HG02610 (cell line): ENCODE results near the gene GPR87.

Experiments used
- ATAC-seq: cut with Tn5 transposase; IDR thresholded peaks from one replicate; pipeline ENCODE4 v1.9.1; 2021; ENCODE audit warnings: mild to moderate bottlenecking, moderate library complexity; ENCODE audit not compliant: unreplicated experiment

The GPR87 gene, protein sequence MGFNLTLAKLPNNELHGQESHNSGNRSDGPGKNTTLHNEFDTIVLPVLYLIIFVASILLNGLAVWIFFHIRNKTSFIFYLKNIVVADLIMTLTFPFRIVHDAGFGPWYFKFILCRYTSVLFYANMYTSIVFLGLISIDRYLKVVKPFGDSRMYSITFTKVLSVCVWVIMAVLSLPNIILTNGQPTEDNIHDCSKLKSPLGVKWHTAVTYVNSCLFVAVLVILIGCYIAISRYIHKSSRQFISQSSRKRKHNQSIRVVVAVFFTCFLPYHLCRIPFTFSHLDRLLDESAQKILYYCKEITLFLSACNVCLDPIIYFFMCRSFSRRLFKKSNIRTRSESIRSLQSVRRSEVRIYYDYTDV

DNA sequence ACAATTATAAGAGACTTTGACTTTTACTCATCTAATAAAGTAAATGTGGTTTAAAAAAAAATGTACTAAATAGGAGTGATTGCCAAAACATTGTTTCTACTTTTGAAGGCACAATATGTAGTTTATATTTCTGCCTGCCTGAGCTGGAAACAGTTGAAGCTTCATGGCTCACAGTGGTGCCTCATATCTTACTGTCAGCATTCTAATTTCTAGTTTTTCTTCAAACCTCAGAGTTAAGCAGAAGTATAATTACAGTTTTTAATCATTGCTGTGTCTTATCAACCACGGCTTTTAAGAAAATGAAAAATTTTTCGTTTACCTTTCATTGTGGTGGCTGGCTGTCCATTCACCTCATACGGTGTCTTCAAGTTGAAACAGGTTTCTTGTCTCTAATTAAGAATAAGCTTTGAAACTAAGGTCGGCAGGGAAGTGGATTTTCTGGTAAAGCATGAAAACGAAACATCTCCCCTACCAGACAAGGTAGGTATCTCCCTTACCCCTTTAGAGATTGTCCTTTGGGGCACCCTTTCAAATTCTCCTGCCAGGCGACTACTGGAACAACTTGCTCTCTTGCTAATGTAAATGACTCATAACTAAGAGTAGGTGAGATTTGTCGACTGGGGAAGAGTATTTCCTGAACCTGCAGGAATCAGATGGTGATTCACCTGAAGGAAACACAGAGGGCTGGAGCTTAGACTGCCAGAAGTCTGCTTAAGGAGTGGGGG is at the start of gene GPR87:
TSS of gene GPR87 (minus strand) at position 554 of the 725 bp plus-strand sequence. CDS start 16,720 bp downstream, outside the sequence.
- ATAC-seq = peak; percentile 42

DNA sequence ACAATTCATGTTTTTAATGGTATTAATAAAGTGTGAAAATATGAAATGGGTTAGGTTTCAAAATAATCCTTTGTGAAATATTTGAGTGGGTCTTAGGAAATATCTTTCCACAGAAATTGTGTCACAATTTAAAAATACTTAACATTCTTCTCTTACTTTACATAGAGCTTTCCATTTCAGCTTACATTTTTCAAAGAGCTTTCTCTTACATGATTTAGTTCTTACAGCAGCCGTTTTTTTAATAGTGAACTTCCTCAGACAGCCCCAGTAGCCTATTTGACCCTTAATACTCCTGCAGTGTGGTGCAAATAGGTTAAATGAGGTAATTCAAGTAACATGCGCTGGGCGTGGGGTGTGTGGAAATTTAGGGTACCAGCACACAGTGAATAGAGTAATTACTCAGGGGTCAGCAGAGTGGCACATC is 46.1 kb upstream of the GPR87 start:
- no peak for ATAC-seq

DNA sequence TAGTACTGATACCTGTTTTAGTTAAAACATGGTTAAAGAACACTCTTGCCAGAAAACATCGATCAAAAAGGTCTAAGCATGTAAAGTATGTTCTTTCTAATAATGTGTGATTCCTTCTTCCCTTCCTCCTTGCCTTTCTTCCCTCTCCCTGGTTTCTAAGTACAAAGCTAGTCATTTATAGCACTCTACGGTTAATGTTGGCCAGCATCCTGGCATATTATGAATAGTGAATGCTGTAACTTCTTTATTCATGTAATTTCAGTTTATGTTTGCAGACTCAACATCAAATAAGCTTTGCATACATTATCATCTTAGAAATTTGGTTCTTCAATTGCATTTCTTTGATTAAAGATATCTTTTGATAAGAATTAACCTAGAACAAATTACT is 40.8 kb upstream of the GPR87 start:
- ATAC-seq = no peak

DNA sequence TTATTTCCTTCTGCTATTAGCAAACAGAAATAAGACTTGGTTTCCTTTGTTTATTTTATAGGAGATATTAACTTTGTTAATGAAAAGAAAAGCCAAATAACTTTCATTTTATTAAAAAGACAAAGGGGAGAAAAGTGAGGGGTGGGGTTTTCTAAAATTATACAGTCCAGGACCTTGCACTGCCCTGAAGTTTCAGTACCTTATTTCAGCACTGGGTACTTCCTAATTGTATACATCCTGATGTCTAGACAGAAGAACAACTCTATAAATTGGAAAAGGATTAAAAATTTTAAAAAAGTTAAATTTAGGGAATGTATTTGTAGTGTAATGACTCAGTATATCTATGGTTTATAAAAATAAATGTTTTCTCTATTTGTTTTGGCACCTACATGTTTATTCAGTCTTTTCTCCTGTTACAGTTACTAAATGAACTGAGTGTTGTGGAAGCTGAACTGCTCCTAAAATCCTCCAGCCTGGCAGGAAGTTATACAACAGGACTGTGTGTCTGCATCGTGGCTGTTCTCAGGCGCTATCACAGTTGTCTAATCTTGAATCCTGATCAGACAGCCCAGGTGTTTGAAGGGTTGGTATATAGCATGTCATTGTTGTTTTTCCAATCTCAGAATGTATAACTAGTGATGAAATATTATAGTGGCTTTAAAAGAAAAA is 40.3 kb upstream of the GPR87 start:
- no peak for ATAC-seq

DNA sequence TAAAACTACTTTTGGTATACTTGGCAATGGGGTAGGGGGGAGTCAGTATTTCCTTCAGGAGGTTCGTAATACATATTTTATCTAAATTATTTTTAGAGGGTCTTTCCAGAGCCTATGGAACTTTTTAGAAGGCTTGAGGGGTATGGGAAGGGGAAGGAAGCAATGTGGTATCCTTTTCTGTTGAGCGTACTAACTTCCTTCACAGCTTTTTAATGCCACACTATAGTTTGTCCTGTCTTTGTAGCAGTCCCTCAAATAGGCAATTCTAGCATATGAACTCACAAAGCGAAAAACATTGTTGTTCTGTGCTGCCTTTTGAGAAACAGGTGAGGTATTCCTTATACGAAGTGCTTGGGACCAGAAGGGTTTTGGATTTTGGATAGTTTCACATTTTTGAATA is 35.0 kb upstream of the GPR87 start:
- peak; percentile 7 for ATAC-seq

DNA sequence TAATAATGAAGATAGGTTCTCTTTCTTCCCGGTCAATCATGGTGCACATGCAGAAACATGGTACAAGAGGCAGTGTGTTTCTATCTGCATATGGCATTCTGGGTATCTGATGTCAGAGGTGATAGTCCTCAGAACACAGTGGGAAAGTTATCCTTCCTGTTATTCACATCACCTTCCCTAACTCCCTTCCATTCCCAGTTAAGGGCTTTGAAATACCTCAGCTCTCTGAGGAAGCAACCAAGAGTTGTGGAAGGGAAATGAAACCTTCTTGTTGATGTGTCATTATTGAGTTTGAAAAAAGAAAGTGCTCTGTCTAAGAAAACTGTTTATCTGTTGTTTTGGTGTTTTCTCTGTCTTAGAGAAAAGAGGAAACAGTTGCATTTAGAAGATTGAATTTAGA is 34.6 kb upstream of the GPR87 start:
- ATAC-seq = peak; percentile 72

DNA sequence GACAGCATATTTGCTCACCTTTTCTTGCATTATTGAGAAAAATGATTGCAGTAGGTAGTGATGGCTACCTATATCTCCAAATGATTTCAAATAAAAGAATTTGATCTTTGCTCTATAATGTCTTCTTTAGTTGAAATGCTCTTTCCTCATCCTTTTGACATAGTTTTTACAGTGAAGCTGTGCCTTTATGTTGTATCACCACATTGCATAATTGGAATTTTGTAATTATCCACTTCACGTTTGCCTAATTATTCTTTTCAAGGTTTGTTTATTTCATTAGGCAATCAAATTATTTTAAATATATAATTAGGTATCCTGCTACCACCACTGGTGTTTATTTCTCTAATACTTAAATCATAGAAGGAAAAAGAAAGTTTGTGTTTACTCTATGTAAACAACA is 34.0 kb upstream of the GPR87 start:
- no peak for ATAC-seq

DNA sequence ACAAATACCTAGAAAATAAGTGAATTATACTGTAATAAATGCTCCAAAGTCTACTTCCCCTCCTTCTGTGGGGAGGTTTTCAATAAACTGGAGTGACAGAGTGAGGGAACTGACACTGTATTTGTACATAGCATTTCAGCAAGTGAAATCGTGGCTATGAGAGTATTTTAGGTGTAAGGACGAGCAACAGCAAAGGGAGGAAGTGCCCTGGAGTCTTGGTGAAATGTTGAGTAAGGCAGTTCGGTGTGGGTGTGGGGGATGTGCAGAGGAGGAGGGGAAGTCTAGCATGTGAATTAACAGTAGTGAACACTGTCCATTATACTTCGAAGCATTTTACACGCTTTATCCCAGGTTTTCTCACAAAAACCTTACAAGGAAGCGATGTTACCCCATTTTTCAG is 30.8 kb upstream of the GPR87 start:
- ATAC-seq = no peak

DNA sequence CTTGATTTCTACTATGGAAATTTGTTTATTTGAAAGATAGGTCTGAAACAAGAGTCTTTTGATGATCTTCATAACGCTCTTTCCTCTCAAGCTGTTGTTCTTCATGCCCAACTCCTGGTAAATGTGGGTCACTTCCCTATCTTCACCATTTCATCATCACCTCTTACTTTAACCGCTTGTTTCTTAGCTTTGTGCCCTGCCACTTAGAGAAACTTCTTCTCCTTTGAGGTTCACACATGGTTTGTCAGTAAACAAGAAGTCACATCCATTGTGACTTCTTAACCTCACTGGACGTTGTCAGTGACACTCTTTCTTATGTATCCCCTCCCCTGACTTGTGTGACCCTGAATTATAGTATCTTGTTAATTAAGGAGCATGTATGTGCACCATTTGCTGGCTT is 29.7 kb upstream of the GPR87 start:
- no peak for ATAC-seq

DNA sequence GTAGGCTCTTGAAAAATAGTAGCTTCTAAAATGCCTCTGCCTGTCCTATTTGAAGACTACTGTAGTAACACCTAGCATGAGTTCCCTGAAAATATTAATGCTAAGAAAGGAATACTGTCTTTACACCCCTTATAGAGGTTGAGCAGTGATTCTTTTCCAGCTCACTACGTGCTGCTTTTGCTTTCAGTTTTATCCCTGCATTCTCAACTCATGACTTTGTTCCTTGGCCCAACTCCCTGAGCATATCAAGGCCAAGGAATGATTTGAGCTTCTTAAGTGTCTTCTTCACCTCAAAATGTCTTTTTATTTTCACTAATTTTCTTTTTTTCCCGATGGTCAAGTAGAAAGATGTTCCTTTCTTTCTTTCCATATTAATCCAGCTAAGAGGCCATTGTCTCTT is 29.2 kb upstream of the GPR87 start:
- ATAC-seq = no peak

DNA sequence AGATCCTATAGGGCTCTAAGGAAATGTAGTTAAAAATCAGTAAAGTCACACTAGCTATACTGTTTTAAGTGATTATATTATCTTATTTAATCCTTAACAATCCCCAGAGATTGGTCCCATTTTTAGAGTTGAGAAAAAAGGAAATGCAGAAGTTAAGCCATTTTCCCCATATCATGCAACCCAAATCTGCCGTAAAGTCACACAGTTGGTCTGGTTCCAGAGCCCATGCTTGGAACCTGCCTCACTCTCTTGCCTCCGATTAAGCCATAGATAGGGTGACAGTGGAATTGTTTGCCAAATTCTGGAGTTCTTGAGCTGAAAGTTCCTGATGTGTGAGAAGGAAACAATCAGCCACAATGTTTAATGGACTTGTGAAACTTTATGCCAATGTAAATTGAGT is 15.1 kb upstream of the GPR87 start:
- ATAC-seq = no peak

DNA sequence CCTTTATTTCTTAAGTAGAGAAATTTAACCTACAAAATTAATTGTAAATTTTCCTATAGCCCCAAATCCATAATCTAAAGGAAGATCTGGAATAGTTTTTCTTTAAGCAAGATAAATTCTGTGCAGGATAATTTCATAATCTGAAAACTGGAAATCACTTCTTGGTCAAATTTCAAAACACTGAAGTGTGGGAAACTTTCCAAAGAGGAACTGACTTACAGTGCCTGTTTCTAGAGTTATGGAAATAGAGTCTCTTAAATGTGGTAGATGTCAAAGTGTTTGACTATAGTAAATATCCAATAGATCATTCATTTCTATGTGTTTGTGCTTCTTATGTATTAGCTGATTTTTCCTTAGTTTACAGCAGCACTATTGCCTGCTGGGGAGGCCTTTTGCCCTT is 14.3 kb upstream of the GPR87 start:
- no peak for ATAC-seq

DNA sequence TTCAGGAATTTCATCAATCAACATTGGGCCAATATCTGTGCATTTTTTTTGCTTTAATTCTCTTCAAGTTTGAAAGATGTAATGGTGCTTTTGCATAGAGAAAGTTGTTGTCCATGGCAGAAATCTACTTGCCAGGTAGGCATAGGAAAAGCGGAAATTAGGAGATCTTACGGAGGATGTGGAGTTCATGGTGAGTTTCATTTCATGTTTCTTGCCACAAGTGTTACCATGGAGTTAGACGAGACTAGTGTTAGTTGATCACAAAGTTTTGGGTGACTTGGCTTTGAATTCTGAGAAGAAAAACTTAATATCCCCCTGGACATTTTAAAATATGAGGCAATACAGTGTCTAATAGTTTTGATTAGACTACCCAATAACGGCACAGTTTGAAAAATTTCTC is 13.8 kb upstream of the GPR87 start:
- no peak for ATAC-seq

DNA sequence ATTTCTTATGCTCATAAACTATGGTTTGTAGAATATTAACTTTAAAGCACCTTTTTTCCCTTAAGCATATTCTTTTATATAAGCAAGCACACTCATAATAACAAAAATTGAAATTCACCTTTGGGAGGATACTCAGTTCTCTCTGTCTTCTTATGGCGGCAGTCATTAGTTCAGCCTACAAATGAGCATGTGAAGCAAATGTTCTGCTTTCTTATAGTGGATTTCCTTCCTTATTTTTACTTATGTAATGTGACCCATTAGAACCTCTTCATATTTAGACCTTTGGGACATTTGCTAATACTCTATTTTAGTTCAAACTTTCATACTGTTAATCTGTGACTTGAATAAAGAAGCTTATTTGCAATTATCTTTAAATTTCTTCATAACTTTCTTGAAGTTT is 12.7 kb upstream of the GPR87 start, which contains the start of gene P2RY13:
TSS of gene P2RY13 (minus strand) at position 187 of the 400 bp plus-strand sequence. CDS start at position 166, 21 bp downstream.
- ATAC-seq = no peak

DNA sequence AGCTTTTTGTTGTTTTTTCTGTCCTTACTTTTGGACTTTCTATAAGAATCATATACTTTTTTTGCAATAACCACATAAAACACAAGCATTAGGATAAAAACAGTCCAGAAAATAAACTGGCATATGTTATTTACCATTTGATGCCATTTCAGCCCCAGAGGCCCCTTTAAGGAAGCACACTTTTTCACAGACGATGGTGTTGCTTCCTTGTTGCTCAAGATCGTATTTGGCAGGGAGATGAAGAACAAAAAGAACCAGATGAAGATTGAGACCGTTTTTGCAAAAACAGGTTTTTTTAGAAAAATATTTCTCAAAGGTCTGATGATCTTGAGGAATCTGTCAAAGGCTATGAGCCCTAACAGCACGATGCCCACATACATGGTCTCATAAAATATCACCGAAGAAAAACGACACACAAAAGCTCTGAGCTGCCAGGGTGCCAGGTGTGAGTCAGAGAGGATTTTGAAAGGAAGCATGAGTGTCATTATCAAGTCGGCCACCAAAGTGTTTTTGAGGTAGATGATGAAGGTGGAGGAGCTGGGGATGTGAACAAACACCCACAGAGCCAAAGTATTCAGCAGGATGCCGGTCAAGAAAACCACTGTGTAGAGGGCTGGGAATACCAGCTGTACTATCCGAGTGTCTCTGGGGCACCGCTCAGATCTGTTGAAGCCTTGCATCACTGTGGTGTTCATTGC is 11.8 kb upstream of the GPR87 start:
- ATAC-seq = no peak

DNA sequence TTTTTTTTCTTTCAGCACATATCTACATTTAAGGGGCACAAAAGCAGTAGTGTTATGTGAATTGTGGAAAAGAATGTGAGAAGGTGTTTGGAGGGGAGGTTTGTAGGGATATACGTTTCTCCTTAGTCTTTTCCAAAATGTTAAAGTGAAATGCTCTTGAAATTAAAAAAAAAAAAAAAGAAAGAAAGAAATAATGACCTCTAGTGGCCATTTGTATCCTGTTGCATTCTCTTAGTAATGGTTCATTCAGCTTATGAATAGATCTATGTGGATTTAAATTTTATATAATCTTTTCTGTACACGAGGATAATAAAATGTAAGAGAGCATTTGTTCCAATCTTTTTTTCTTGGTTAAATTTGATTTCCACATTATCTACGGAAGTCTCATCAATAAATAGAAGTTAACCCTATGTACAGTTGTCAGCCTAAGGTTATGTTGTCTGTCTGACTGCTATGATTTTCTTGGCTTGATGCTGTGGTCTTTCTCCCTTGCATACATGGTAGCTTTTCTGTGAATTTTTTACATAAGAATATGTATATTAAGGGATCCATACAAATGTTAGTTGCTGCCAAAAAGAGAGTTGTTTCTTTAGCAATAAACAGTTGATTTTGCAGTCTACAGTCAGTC is 11.1 kb upstream of the GPR87 start:
- no peak for ATAC-seq

DNA sequence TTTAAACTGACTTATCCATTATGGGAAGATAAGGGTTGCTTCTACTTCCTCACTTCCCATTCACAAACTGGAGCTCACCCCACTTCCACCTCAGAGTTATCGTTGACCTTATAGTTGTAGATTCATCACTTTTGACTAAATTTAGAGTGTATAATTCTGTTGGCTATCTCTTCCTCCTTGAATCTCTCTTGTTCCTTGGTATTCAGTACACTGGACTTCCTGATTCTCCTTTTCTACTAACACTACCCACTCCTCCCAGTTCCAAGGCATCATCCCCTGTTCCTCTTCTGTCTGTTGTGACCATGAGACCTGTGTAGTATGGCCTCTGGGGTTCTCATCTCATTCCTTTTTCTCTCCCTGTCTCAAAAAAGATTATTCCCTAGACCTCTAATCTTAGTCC is 5.9 kb upstream of the GPR87 start:
- no peak for ATAC-seq

DNA sequence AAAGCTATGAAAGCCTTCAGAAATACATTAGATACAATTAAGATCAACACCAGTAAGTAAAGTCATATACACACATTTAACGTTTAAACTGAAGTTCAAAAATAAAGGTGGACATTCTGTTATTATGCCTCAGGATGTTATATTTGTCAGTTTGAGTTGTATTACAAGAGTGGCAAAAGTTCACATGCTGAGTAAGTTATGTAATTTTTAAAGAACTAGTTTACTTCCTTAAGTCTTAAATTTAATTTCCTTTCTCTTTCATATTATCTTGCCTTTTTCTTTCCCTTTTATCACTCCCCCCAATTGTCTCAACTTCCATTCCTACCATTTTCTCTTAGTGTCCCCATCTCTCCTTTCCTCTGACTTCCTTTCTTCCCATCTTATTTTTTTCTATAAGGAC is 4.9 kb upstream of the GPR87 start:
- ATAC-seq = no peak

DNA sequence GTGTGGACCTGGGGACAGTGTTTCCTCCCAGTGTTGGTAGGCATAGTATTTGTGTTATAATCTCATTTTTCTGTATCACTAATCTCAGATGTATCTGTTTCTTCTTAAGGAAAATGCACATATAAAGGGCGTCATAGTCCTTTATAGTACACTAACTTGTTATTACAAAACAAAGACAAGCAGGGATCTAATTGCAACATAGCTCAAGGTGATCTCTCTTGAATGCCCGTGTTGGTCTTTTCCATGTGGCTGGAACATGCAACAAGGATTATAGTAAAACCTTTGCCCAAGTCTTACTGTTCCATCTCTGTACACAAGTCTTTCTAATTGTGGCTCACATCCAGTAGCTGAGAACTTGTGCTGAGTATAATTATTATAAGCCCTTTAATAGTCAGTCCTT is 3.5 kb upstream of the GPR87 start:
- no peak for ATAC-seq

DNA sequence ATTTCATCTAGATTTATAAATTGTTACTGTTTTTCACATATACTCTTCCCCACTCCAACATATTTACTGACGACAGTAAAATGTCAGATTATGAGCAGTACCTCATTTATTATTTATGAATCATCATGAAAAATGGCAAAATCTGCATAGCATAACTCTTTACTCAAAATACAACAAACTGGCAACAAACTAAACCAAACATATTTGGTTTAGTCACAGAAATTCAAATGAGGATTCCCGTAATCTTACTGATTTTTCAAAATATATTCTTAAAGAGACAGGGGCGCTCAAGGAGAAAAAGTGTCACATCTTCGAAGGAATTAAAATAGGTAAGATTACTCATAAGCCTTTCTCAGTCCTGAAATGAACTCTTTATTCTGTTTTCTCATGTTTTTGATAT is 3.0 kb upstream of the GPR87 start:
- ATAC-seq = no peak

DNA sequence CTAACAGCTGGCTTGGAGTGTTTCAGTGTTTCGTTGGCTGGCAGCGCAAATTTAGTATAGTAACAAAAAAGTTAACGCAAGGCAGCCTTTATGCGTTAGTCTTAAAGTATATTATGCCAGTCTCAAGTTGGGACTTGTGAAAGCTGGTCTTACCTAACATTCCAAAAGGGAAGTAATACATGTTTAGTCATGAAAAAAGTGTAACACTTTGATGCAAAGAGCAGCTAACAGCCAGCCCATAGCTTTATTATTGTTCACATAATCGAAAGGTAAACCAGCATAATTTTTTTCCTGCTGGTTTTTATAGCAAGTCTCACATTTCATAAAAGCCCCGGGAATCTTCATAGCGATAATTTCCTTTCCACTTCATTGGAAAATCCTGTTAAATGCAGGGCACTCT is 2.4 kb upstream of the GPR87 start:
- ATAC-seq = no peak
